Endothelial cell of hepatic sinusoid (primary cell): Measurements from ENCODE around the gene CRYBG1.

Experiments
- in situ Hi-C: cut with HindIII; loops from 2 replicates; pipeline ENCODE4 v1.10.0; 2017; ENCODE audit warnings: low sequenced_read_pairs

CRYBG1 gene, protein sequence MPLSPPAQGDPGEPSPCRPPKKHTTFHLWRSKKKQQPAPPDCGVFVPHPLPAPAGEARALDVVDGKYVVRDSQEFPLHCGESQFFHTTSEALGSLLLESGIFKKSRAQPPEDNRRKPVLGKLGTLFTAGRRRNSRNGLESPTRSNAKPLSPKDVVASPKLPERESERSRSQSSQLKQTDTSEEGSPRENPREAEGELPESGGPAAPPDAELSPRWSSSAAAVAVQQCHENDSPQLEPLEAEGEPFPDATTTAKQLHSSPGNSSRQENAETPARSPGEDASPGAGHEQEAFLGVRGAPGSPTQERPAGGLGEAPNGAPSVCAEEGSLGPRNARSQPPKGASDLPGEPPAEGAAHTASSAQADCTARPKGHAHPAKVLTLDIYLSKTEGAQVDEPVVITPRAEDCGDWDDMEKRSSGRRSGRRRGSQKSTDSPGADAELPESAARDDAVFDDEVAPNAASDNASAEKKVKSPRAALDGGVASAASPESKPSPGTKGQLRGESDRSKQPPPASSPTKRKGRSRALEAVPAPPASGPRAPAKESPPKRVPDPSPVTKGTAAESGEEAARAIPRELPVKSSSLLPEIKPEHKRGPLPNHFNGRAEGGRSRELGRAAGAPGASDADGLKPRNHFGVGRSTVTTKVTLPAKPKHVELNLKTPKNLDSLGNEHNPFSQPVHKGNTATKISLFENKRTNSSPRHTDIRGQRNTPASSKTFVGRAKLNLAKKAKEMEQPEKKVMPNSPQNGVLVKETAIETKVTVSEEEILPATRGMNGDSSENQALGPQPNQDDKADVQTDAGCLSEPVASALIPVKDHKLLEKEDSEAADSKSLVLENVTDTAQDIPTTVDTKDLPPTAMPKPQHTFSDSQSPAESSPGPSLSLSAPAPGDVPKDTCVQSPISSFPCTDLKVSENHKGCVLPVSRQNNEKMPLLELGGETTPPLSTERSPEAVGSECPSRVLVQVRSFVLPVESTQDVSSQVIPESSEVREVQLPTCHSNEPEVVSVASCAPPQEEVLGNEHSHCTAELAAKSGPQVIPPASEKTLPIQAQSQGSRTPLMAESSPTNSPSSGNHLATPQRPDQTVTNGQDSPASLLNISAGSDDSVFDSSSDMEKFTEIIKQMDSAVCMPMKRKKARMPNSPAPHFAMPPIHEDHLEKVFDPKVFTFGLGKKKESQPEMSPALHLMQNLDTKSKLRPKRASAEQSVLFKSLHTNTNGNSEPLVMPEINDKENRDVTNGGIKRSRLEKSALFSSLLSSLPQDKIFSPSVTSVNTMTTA (N-terminal part only)

GRCh38 chr6:106360410-106360988 is at the start of gene CRYBG1:
TSS of gene CRYBG1 (plus strand) at chr6:106360717. CDS start at chr6:106360909, 192 bp downstream.
- in situ Hi-C loops, result no loop called here

GRCh38 chr6:106315765-106316374 is 44.6 kb upstream of the CRYBG1 start:
- in situ Hi-C loops, result no loop called here

DNA sequence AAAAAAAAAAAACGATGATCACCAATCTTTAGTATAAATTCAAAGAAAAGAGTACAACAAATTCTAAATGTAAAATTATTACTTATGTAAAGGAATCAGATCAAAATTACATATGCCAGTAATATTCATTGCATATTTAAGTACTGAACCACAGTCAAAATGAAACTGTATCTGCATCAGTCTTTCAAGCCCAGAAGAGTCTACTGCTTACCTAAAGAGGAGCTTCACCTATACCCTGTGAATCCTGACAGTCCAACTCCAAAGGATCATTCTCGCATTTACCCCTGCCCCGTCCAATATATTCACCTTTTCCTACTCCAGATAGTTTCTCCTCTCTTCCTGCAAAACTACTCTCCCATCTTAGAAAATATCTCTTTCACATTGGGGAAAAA is 44.1 kb upstream of the CRYBG1 start:
- in situ Hi-C loops, result no loop called here

GRCh38 chr6:106318061-106318460 is 42.5 kb upstream of the CRYBG1 start:
- in situ Hi-C loops, result no loop called here

DNA sequence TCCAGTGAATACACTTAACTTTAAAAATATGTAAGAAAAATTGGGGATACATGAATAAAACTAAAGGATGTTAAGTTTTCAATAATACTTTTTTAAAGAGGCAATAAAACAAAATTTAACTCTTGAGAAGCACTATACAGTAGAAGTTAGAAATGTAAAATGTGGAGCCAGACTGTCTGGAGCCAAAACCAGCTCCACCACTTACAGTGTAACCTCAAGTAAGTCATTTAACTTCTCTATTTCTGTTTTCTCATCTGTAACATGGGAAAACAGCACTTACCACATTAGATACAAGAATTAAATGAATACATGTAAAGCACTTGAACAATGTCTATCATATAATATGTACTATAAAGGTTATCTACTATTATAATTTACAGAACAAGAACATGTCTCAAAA is 41.7 kb upstream of the CRYBG1 start:
- in situ Hi-C loops, result no loop called here

DNA sequence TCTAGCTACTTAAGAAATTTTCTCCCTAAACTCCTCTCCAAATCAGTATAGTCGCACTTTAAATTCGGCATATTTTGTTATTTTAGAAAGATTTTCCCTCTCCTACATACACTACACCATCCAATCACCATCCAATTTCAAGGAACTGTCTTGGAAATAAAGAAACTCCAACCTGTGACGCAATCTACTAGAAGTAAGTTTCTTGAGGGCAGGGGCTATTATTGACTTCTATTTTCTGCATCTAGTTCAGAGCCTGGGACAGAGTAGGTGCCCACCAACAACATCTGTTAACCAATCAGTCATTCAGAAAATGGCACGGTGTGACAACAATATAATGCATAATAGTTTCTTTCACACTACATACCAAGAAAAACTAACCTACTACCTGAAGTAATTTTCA is 38.6 kb upstream of the CRYBG1 start:
- in situ Hi-C loops, result no loop called here

DNA sequence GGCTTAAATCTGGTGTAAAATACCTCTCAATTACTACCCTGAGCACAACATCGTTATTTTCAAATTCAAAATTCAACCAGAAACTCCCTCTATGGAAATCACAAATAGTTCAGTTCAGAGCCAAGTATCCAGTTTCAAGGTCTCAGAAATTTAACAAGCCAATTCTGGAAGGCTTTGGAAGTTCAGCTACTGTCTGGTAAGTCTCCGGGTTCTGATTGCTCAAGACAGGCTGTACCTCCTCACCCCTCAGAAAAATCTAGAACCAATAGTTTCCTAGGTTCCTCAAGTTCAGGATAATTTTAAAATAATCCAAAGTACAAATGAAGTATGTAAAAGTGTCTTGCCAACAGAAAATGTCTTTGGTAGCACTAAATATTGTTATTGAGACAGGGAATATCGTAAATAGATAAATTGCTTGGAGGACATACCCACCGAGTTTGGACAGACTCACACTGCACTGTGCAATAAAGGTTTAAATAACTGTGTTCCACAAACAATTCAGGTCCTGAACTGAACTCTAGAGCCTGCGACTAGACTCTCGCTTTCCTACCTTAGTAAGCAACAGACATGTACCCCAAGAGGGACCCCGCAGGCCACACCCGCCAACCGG is 35.7 kb upstream of the CRYBG1 start:
- in situ Hi-C loops, result no loop called here

- in situ Hi-C loops, result no loop called here
Measured at GRCh38 chr6:106325336-106326178, 35.0 kb upstream of the CRYBG1 start, which contains the start of gene ATG5. TSS of gene ATG5 (minus strand) at chr6:106325760. CDS start at chr6:106316208, 9,552 bp downstream.

- in situ Hi-C loops, result no loop called here
Measured at GRCh38 chr6:106334646-106335448, 25.7 kb upstream of the CRYBG1 start.

DNA sequence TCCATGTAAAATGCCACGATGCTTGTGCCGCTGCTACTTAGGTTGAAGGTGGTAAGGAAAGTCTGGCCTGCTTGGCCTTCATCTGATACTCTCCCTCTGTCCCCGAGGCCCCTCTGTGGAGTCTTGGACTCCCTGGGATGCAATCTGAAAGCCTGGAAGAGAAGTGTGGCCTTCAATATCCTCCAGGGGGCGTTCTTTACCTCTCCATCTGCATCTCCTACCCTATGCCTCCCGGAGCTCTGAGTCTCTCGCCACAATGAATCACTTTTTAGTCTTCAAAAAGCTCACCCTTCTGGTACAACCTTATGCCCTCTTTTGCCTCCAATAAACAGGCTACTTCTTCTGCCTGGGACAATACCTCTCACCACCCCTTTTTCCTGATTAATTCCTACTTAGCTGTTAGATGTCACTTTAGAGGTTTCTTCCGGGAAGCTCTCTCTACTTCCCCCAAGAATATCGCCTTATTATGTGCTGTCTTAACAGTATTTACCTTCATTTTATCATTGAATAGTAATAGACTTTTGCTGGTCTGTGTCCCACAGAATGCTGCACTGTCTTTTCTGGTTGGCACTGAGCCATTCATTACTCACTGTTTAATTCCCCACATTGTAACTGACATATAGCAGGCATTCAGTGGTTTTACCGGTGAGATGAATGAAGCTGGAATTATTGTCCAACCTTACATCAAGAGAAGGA is 21.0 kb upstream of the CRYBG1 start:
- in situ Hi-C loops, result loop anchor here (5.0 kb wide), 1 partner anchor 103 kb away; no protein-coding TSS in a partner anchor

GRCh38 chr6:106347219-106347618 is 13.3 kb upstream of the CRYBG1 start:
- in situ Hi-C loops, result no loop called here

DNA sequence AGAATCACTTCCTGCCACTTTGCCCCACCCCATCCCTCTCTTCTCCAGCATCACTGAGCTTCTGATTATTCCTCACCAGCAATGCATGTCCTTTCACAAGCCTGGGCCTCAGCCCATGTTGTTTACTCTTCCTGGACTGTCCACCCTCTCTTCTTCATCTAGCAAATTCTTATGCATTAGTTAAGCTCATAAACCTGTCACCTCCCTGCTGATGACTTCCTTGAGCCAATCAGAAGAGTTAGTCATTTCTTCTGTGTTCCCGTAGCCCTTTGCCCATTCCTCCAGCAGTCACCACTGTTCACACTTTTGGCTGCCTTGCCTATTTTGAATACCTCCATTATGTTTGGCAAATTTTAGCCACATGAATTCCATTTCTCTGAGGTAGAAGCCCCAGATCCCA is 4.1 kb upstream of the CRYBG1 start:
- in situ Hi-C loops, result no loop called here

GRCh38 chr6:106359959-106360409 is 533 bp upstream of the CRYBG1 start:
- in situ Hi-C loops, result no loop called here

DNA sequence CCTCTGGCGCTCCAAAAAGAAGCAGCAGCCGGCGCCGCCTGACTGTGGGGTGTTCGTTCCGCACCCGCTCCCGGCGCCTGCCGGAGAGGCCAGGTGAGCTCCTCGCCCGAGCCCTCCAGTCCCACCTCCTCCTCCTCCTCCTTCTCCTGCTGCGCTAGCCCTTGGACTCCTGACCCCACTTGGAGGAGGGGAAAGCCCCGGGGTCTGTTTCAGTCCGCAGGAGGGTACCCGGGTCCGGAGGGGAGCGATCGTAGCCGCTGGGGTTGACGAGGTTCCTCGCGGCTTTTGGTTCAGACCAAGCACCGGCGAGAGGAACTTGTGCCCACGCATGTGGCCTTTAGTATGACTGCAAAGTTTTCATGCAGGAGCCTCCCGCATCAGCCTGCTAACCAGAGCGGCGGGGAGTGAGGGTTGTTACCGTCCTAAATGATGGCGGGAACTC is 493 bp downstream of the CRYBG1 start:
- in situ Hi-C loops, result no loop called here

DNA sequence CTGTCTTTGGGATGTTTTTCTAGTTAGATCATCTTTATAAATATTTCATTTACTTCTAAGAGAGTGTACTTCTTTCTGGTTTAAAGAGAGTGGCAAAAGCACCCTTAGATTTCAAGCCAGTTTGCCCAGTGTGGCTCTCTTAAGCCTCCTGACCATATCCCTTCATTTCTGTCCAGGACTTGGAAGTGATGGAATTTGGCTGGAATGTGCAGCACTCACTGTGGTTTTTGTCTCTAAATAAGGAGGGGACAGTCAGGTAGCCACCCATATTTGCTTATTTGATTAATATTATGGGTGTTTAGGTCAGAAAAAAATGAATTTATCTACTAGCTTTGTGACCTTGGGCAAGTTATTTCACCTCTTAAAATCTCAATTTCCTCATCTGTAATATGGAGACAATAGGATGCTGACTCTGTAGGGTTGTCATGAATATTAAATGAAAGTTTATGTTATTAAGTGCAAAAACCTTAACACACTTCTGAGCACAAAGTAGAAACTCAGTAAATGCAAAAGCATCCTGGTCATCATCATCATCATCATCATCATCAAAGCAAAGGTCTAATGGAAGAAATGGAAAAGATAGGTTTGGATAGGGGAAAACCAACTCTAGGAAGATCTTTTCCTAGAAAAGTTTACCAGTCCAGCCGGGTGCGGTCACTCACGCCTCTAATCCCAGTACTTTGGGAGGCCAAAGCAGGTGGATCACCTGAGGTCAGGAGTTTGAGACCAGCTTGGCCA is 3.1 kb downstream of the CRYBG1 start:
- in situ Hi-C loops, result no loop called here

GRCh38 chr6:106369739-106370138 is 9.2 kb downstream of the CRYBG1 start:
- in situ Hi-C loops, result no loop called here

DNA sequence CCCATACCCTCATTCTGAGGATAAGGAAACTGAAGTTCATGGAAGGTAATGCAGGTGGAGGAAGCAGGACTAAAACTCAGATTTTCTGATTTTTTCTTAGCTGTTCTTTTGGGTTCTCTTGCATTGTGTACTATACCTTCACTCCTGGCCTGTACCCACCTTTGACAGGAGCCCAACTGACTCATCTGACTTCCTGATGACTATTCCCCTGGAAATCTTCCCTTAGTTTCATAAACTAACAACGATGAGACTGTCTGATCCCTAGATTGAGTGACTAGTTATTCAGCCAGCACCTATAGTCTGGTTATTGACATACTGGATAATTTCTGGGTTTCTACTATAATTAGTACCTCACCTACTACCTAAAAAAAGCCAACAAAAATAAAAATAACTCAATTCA is 10.1 kb downstream of the CRYBG1 start:
- in situ Hi-C loops, result no loop called here
